B cell (primary cell): ENCODE data around the gene TEKT3.

Source experiments
- CTCF ChIP-seq: fragments of 200-600 bp; IDR thresholded peaks from one replicate; pipeline ENCODE4 v1.8.0; 2022; ENCODE audit warnings: antibody characterized with exemption, mild to moderate bottlenecking
- EZH2 ChIP-seq: IDR thresholded peaks from 2 replicates; pipeline ENCODE4 v1.6.1; 2012; ENCODE audit warnings: borderline replicate concordance, low read depth, mild to moderate bottlenecking, moderate library complexity, low read length; ENCODE audit not compliant: insufficient read depth, poor library complexity, severe bottlenecking

DNA sequence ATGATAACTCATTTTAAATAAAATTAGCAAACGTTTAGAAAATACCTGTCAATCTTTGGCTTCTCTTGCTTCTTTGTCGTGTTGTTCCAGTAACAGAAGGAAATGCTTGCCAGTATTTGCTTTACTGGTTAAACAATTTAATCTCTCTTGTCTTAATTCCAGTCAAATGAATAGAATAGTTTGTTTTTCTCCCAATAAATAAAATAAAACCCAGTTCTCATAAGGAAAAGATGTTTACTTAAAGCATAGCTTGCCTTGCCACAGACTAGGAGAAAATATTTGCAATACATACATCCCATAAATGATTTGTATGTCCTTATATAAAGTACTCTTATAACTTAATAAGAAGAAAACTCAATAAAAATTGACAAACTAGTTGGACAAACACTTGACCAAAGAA, 43.9 kb upstream of the TEKT3 start:
- TF ChIP-seq CTCF (no peak), EZH2 (no peak)
